Loucy (cell line): ENCODE measurements around the gene ANTXRL.

Source experiments
- CTCF ChIP-seq: fragments of 200-600 bp; sonication (generic); conservative IDR thresholded peaks from 2 replicates; pipeline ENCODE4 v1.5.1; 2014; ENCODE audit warnings: mild to moderate bottlenecking, antibody characterized with exemption, low read length
- EZH2phosphoT487 ChIP-seq: fragments of 200-600 bp; IDR thresholded peaks from 2 replicates; pipeline ENCODE4 v1.6.1; 2018; ENCODE audit warnings: antibody characterized with exemption, mild to moderate bottlenecking, moderate library complexity, borderline replicate concordance

GRCh38 chr10:46270086-46270811 lies 16.5 kb upstream of the ANTXRL start:
- TF ChIP-seq CTCF, result no peak
- no peak for TF ChIP-seq EZH2phosphoT487
